ENCODE measurements around the gene C4orf50. TPM values are rescaled to one million over a fixed set of nuclear protein-coding genes. Genes with fewer than 3 reads are reported as not detected.

C4orf50 gene
- total and polyA plus RNA-seq, 12 donors, result 0.08 to 1.4 (median 0.56) TPM; not detected in 4

DNA sequence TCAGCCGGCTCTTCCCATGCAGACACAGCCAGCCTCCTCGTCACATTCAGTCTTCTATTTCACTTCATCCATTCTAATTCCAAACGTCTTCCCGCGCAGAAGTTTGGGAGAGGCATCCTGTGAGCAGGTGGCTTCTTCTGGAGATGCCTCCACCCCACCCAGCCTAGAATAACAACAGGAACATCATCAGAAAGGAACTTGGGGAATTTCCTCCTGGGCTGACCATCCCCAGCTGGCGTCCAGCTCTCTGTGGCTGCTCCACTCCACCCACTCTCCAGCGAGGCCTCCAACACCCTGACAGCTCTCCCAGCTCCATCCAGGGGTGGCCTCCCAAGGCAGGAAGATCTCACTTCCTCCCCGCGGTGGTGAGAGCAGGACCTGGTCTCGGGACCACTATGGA lies 5.5 kb upstream of the C4orf50 start:
- no peak for DNase-seq
- WGBS, 4 donors, result 78 to 92% (median 83%) methylated on average over 10 of the region's 10 CpGs
- peaks cover 11% of the 10 kb centered on the region for H3K27me3 ChIP-seq
- no peaks in the 10 kb centered on the region for H3K36me3 ChIP-seq (replicated peaks in 1 of 2)
- no peak overlapping the region for H3K27ac ChIP-seq
- TF ChIP-seq, protein P1, sequence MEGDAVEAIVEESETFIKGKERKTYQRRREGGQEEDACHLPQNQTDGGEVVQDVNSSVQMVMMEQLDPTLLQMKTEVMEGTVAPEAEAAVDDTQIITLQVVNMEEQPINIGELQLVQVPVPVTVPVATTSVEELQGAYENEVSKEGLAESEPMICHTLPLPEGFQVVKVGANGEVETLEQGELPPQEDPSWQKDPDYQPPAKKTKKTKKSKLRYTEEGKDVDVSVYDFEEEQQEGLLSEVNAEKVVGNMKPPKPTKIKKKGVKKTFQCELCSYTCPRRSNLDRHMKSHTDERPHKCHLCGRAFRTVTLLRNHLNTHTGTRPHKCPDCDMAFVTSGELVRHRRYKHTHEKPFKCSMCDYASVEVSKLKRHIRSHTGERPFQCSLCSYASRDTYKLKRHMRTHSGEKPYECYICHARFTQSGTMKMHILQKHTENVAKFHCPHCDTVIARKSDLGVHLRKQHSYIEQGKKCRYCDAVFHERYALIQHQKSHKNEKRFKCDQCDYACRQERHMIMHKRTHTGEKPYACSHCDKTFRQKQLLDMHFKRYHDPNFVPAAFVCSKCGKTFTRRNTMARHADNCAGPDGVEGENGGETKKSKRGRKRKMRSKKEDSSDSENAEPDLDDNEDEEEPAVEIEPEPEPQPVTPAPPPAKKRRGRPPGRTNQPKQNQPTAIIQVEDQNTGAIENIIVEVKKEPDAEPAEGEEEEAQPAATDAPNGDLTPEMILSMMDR (IDR thresholded peaks at IDR 0.05), result no peak
- TF ChIP-seq POLR2A (IDR thresholded peaks at IDR 0.05), result no peak
- H3K4me1 ChIP-seq (replicated peaks in 1 of 2), result no peaks in the 10 kb centered on the region
- intact Hi-C loops (cut with DNase I), result no loop called here
- no peaks in the 10 kb centered on the region for H3K9me3 ChIP-seq (replicated peaks in 1 of 3)
- H3K4me3 ChIP-seq, result no peak overlapping the region

DNA sequence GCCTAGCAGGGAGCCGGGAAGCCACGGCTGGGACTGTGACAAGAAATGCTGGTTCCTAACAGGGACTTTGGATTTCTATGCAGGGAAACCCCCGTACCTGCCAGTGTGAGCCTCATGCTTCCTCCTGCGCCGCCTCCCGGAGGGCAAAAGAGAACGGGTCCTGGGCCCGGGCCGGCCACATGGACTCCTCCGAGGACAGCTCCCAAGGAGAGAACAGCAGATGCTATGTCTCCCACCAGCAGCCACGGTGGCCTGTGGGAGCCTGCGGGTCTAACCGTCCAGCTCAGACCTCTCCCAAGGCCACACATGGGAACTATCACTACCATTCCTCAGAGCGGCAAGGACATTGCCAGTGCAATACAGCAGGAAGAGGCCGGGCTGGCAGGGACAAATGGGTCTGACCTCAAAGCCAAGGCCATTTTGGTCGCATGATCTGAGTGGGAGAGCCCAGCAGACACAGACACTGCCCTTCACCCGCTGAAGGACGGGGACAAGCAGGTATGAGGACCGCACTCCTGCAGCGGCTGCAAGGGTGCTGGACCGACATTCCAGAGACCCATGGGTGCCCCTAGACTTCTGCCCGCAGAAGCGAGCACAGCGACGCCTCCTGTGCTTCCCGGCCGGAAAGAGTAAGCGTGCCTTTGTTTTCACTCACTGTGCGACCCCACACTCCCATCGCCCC lies 4.5 kb upstream of the C4orf50 start:
- Histone ChIP-seq H3K27ac (no peak overlapping the region), H3K4me3 (no peak overlapping the region), H3K27me3 (peaks cover 11% of the 10 kb centered on the region), H3K4me1 (replicated peaks in 1 of 2) (no peaks in the 10 kb centered on the region), H3K9me3 (replicated peaks in 1 of 3) (no peaks in the 10 kb centered on the region), H3K36me3 (replicated peaks in 1 of 2) (no peaks in the 10 kb centered on the region)
- TF ChIP-seq, protein P1 (IDR thresholded peaks at IDR 0.05), result no peak
- no peak for TF ChIP-seq POLR2A (IDR thresholded peaks at IDR 0.05)
- intact Hi-C loops (cut with DNase I), result no loop called here
- WGBS, 4 donors, result 63 to 77% (median 71%) methylated on average over 17 to 30 of the region's 30 CpGs
- DNase-seq, result no peak

DNA sequence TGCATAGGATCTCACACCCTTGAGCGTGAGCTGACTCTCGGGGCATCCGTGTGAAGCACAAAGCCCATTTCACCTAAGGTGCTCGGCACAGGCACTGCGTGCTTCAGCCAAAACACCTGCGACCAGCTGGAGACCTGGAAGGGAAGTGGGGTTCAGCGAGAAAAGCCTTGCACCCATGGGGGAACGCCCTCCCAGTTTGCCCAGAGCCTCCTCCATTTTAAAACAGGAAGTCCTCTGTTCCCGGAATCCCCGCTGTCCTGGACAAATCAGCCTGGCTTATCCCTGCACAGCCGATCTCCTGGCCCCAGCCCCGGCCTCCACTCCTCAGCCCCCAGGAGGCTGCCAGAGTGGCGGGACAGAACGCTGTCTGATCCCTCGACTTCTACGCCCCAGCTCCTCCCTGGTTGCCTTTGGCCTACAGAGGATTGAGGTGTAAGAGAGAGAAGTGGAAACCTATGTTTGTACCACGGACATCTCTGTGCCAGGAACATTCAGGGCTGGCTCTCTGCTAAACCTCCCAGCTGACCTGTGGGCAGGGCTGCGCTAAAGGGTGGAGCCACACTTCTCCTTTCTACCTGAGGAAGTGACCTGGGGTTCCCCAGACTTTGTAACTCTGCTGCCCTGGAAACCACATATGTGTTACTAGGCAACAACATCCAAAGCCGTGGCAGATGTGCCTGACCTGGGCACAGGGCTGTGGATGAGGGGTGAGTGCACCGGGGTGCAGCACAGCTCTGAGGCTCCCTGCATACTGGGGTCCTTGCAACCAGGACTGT lies 3.8 kb upstream of the C4orf50 start:
- Histone ChIP-seq H3K9me3 (replicated peaks in 1 of 3) (no peaks in the 10 kb centered on the region), H3K4me3 (no peak overlapping the region), H3K4me1 (replicated peaks in 1 of 2) (no peaks in the 10 kb centered on the region), H3K27ac (no peak overlapping the region), H3K36me3 (replicated peaks in 1 of 2) (no peaks in the 10 kb centered on the region), H3K27me3 (peaks cover 11% of the 10 kb centered on the region)
- WGBS, 4 donors, result 78 to 86% (median 85%) methylated on average over 12 to 20 of the region's 20 CpGs
- TF ChIP-seq POLR2A (IDR thresholded peaks at IDR 0.05), result no peak
- TF ChIP-seq, protein P1 (IDR thresholded peaks at IDR 0.05), result no peak
- intact Hi-C loops (cut with DNase I), result no loop called here
- DNase-seq, result no peak

DNA sequence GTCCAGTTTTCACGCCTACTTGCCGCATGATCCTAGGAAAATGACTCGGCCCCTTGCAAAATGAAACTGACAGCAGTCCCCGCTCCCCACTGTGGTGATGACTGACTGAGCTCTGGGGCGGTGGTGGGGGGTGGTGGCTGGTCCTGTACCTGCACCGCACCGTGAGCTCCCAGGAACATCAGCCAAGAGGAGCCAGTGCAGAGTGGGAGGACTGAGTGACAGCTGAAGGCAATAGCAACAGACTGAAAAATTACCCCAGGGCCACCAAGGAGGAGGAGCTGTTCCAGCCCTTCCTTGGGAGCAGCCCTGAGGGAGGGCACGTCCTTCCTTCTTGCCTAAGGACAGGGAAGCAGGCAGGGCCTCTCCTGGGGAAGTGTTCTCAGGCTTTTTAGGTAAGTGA lies 2.4 kb upstream of the C4orf50 start:
- no peaks in the 10 kb centered on the region for H3K9me3 ChIP-seq (replicated peaks in 1 of 3)
- TF ChIP-seq POLR2A (IDR thresholded peaks at IDR 0.05), result no peak
- TF ChIP-seq, protein P1 (IDR thresholded peaks at IDR 0.05), result no peak
- intact Hi-C loops (cut with DNase I), result no loop called here
- H3K27ac ChIP-seq, result no peak overlapping the region
- H3K27me3 ChIP-seq, result peaks cover 11% of the 10 kb centered on the region
- H3K4me1 ChIP-seq (replicated peaks in 1 of 2), result no peaks in the 10 kb centered on the region
- H3K36me3 ChIP-seq (replicated peaks in 1 of 2), result no peaks in the 10 kb centered on the region
- no peak for DNase-seq
- no peak overlapping the region for H3K4me3 ChIP-seq
- WGBS, 4 donors, result 82 to 91% (median 83%) methylated on average over 8 of the region's 8 CpGs
